Islet precursor cell (in vitro differentiated cells): ENCODE measurements around the gene DCAKD.

ENCODE experiments used
- DNase-seq: peaks from one replicate; pipeline ENCODE4 v3.0.0-alpha.2; 2018

The DCAKD gene

GRCh38 chr17:45029758-45030423, 21.5 kb downstream of the DCAKD start:
- no peak for DNase-seq

- DNase-seq: no peak
These were observed 22.3 kb downstream of the DCAKD start for GRCh38 chr17:45029096-45029495.

DNA sequence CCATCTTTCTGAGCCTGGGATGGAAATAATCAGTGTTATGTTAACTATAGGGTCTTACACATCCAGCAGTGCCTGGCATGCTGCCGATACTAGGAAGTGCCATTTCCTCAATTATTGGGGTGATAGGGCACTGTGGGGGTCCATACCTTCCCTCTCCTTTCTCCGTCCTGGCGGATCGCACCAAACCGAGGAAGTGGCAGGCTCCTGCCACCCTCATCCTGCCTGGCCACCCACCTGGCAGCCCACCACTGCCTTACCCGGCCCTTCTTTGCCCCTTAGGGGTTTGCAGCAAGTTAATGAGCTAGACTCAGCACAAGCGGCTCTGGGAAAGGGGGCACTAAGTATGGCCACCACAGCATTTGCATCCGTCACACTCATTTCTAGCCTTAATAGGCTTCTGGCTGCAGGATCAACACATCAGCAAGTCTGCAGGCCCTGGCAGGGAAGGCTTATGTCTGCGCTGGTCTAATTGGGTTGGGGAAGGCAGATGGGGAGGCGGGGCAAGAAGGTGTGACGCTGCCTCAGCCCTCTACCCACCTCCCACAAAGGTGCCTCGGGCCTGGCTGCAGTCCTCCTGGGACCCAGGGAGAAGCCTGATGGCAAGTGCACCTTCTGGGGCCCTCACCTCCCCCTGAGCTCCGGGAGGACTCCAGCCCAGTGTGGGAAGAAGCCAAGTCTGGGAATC, 28.6 kb downstream of the DCAKD start:
- no peak for DNase-seq

- no peak for DNase-seq
These were observed 29.2 kb downstream of the DCAKD start for GRCh38 chr17:45022288-45022648.

- DNase-seq: peak; percentile 90
These were observed 29.7 kb downstream of the DCAKD start for GRCh38 chr17:45021607-45022287.

DNA sequence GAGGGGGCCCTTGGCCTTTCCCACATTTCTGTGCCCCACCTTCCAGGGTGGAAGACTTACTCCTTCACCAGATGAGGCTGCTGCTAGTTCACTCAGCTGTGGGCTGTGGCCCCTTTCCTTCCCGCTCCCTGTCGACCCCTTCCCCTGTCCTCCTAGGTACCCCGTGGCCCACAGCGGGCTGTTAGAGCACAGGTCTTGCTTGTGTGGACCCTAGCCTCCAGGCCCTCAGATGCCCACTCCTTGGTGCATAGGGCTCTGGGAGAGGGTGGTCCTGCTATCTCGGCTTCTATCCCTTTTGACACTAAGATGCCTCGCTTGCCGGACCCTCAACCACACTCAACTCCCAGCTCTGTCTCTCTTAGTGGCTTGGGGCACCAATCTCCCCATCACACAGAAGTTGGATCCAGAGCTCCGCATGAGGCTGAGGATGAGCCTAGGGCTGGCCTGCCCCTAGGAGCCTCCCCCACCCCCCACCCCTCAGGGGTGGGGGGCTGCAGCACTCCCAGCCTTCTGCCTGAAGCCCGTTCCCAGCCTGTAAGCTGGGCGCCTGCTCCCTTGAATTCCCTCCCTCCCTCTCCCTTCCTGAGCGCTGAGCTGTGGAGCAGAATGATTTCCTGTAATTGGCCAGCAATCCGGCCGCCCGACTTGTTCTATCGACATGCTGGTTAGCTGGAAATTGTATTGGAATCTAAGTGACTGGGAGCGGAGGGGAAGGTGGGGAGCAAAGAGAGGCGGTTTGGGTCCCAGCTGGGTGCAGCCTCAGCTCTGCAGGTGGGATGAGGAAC, 30.9 kb downstream of the DCAKD start:
- DNase-seq: peak; percentile 78

DNA sequence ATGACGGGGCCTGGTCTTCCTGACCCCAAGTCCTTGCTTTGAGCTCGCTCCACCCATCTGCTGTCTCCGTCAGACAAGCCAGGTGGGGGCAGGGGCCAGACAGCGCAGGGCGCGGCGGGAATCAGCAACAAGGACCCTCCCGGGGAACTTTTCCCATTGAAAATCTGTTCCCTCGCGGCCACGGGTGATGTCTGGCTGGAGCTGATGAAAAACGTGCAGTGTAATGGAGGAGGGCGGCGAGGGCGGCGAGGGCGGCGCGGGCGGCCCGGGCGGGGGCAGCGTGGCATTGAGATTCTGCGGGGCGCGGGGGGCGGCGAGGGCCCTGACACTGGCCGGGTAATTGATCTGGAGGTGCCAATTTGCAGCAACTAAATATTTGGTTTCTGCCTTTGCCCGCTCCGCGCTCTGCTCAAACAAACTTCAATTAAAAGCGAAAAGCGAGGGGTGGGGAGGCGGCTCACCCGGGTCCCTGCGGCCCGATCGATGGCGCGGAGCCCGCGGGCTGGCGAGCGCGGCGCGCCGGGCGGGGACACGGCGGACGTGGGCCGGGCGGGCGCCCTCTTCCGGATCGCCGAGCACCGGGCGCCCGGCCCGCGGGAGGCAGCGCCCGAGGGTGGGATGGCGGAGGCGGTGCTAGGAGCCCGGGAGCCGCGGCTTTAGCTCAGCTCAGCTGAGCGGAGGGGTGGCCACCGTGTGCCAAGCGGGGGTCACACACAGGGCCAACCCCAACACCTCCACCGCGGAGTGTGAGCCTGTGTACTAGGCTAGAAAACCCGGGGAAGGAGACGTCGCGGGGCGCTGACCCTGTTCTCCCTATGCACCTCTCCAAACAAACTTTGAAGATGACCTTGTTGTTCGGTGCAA, 32.4 kb downstream of the DCAKD start:
- DNase-seq: peak; percentile 70

DNA sequence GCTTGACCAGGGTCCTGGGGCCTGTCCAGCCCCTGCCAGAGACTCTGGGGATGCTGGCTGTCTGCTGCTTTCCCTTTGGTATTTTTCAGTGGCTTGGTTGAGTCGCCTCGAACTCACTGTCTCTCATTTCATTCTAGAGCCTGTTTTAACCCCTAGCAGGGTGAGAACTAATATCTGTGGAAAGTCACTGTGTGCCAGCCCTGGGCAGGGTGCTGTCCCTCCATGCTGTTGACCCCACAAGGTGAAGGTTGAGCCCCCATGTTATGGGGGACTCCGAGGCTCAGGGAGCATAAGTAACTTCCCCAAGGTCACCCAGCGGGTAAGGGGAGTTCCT, 33.0 kb downstream of the DCAKD start:
- DNase-seq: no peak

DNA sequence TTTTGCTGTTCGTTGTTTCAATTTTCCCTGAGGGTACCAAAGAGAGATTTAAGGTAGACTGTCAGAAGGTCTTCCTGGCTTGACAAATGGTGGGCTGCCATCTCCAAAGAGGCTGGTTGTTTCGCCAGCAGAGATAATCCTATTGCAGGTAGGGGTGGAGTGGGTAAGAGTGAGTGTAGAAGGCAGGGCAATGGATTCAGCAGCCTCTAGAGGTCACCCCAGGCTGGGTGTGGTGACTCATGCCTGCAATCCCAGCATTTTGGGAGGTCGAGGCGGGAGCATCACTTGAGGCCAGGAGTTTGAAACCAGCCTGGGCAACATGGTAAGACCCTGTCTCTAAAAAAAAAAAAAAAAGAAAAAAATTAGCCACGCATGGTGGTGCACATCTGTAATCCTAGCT, 34.6 kb downstream of the DCAKD start:
- peak; percentile 72 for DNase-seq

DNA sequence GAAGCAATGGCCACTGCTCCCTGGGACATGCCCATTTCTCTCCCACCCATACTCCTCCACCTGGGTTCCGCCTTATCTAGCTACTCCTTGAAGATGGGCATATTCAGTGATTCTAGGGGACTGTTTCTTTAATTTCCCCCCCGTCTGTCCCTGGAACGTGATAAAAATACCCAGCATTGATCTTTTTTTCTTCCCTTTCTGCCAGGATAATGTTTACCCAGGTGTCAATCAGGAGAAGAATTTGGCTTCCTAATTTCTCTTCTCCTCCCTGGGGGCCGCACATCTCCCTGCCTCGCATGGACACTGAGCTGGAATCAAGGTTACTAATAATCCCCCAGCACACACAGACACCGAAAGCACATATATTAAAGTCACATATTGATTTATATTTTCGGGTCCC, 35.2 kb downstream of the DCAKD start:
- no peak for DNase-seq

DNA sequence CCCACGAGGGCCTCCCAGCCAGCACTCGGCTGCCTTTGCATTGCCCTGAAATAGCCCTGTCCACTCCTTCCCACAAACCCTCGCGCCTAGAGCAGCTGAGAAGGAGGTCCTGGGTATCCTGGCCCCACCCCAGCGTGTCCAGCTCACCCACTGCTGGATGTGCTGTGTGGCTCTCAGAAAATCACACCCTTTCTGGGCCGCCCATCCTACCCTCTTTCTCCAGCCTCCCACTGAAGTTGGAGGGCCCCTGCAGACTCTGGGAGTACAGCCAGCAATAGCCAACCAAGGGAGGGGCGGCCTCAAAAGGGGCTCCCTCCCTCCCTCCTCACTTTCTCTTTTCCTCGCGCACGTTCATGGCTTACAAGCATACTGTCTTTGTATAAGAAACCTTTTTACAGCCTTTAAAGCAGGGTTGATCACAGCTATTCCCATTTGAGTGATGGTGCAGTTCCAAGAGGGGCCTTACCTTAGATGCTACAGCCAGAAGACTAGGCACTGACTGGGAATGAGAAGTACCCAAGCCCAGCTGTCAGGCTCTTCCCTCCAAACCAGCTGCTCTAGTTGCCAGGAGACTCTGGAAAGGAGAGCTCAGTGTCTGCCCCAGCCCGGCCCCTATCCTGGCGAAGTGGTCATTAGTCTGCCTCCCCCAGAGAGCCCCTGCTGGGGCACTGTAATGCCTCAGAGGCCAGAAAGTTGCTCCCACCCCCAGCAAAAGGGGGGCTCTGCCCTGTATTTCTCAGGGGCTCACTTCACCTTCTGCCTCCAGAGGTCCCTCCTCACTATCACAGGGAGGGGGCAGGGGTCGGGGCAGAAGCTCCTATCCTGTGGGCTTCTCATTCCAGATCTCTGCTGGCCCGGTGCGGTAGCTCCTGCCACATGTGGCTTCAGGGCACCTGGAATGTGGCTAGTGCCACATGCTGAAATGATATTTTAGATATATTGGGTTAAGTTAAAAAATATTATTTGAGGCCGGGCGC, 38.1 kb downstream of the DCAKD start:
- DNase-seq: no peak

- DNase-seq: no peak
These were observed 39.7 kb downstream of the DCAKD start for GRCh38 chr17:45011767-45012166.

DNA sequence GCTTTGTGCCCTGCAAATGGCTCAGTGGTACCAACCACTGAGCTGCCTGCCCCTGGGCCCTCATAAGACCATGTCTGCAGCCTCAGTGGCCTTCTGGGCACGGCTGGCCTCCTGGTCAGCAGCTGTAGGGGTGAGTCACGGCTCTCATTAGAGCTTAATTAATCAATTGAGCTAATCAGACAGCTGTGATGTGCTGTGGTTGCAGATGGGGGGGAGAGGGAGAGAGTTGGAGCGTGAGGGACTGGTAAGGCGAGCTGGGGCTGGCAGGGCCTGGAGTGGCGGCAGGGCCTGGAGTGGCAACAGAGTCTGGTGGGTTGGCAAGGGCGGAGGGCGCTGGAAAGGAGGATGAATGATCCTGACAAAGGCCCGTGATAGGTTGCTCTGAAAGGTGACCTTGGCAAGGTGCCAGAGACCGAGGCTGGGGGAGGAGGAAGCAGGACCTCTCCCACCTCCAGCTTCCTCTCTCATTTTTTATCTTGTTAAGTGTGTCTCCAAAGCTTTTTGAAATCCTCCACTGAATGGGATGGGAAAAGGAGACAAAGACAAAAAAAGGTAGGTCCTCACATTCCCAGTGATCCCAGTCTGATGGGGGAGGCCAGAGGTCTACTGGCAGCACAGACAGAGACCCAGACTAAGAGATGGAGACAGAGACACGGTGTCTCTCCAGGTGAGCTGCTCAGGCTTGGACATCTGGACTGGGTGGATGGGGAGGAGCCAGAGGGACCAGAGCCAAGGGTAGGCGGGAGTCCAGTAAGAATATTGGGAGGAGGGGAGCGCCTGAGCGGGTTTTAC, 41.6 kb downstream of the DCAKD start:
- no peak for DNase-seq

DNA sequence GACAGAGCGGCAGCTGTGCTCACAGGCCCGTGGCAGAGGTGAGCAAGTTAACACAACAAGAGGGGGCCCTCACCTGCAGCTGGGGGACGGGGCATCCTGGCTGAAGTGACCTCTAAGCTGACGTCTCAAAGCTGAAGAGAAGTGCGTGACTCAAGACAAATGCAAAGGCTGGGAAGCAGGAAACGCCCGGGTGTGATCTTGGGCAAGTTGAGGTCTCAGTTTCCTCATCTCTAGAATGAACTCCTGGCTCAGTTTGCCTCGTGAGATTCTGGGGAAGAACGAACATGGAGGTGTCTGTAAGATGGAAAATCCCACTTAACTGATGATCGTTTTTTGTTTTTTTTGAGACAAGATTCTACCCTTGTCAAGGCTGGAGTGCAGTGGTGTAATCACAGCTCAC, 43.2 kb downstream of the DCAKD start:
- DNase-seq: no peak

DNA sequence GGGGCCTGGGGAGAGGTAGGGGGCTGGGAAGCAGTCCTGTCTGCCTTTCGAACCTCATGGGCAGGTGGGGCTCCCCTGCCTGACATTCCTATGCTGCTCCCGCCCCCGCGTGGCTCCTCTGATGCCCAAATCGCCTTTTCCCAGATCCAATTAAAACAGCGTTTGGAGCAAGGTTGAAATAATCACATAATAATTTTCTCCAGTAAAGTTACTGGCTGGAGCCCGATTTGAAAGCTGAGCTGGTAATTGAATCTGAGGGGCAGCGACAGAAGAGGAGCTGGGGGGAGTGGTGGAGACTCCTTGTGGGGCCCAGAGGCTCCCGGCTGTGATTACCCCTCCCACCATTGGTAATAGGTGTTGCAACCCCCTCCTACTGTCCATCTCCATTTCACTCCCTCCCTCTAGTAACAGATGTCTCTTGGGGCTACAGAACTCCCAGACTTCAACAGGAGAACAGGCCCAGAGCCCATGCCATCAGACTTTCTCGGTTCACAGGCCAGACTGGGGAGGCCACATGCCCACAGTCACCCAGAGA, 44.4 kb downstream of the DCAKD start:
- DNase-seq: no peak

DNA sequence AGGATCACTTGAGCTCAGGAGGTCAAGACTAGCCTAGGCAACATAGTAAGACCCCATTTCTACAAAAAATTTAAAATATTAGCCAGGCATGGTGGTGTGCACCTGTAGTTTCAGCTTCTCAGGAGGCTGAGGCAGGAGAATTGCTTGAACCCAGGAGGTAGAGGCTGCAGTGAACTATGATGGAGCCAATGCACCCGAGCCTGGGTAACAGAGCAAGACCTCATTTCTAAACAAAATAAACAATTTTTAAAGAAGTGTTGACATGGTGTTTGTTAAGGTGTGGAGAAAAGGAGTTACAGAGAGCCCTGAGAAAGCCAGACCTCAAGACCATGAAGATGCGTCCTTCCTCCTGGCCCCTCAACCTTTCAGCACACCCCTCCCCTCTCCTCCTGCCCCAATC, 45.7 kb downstream of the DCAKD start:
- no peak for DNase-seq

DNA sequence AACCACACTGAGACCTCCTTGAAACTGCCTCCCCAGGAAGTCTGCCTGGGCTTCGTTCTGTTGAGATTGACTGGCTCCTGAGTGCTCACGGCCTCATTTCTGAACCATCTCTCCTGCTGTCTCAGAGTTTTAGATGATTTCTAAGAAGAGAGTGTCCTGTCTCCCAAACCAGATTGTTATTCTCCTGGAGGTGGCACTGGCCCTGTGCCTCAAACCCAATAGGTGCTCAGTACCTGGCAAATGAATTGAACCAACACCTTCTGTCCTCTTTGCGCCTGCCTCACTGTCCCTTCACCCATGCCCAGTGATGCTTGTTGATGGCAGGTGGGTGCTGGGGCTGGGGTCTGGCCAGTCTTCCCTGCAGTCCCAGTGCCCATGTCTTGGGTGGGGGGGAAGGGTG, 47.0 kb downstream of the DCAKD start:
- DNase-seq: no peak

DNA sequence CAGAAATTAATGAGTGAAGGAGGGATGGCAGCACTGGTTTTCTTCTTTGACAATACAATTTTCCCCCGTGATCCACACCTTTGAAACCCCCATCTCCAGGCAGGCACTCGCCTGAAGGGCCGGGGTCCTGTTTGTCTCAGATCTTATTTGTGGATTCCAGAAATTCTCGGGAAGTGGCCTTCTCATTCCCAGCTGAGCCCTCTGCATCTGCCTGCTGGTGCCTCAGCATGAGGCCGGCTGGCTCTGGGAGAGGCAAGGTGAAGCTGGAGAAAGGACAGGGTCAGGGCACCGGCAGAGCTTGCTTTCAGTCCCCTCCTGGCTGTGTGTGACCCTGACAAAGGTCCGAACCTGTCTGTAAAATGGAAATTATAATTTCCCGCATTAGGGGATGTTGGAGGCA, 47.6 kb downstream of the DCAKD start:
- peak; percentile 72 for DNase-seq

DNA sequence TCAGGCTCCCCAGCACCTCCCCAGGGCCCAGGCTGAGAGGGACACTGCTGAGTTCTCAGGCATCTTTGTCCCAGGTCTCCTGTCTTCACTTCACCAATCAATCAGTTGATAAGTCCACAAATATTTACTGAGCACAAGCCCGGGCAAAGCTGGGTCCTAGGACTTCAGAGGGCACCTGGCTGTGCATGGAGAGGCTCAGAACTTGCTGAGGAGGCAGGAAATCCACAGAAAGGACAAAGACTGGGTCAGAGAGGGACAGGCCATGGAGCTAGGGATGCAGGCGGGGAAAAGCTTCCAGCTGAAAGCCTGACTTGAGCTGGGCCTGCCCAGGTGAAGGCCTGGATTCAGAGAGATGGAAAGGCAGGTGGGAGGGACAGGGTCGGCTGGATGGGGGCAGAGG, 50.1 kb downstream of the DCAKD start:
- no peak for DNase-seq

- DNase-seq: no peak
These were observed 52.0 kb downstream of the DCAKD start for GRCh38 chr17:44999433-44999832.
